Measurements from ENCODE around the gene GPR84. TPM values are rescaled to one million over a fixed set of nuclear protein-coding genes. Genes with fewer than 3 reads are reported as not detected.
"Not testable (repeated sequence)": the region's sequence is repeated elsewhere in the genome, so short reads cannot be mapped to it uniquely, and the experiment has no call there.

The GPR84 gene
- polyA plus RNA-seq, 2 of the 4 experiments (the other 2 are of a cell fraction) = not detected

GRCh38 chr12:54329759-54330158, 34.5 kb downstream of the GPR84 start:
- no peaks in the 10 kb centered on the region for H3K9me3 ChIP-seq
- 0 out of 6 replicates have a peak overlapping the region, but pooled peaks of 1 of the 2 experiments have one; percentile 22 for H3K27ac ChIP-seq
- peaks cover 49% of the 10 kb centered on the region for H3K4me1 ChIP-seq
- ChIA-PET CTCF (interaction anchor here (0.9 to 10.2 kb wide), 10 partner anchors 5 to 109 kb away, joined by 3 to 100 read pairs (median 4); no protein-coding TSS in a partner anchor), POLR2A (no interaction called here)
- no peak for DNase-seq (ENCODE audit: low read depth in 1 of 2, low spot score in 1 of 2)
- FAIRE-seq = no peak
- 84% methylated on average over 5 of the region's 5 CpGs for WGBS (ENCODE audit: missing lambda C conversion rate)
- ATAC-seq = no peak
- no peak for TF ChIP-seq FOXS1 (CRISPR knock-in tag; IDR thresholded peaks at IDR 0.05)
- TF ChIP-seq ZNF302 (CRISPR knock-in tag; IDR thresholded peaks at IDR 0.05) = no peak
- TF ChIP-seq RAD21 (conservative IDR thresholded peaks at IDR 0.05 in 1 of 2, IDR thresholded peaks at IDR 0.05 in 1 of 2) = no peak
- no peak for TF ChIP-seq E2F6 (IDR thresholded peaks at IDR 0.05; ENCODE audit: borderline replicate concordance, low read depth)
- no peak for TF ChIP-seq MAZ (IDR thresholded peaks at IDR 0.05; ENCODE audit: borderline replicate concordance, low read depth, low read length)
- TF ChIP-seq RCOR1 (IDR thresholded peaks at IDR 0.05; ENCODE audit: low read depth, low read length) = no peak
- no peak for TF ChIP-seq CHD4 (IDR thresholded peaks at IDR 0.05; ENCODE audit: borderline replicate concordance)
- no peak for TF ChIP-seq GATA3 (IDR thresholded peaks at IDR 0.05; ENCODE audit: borderline replicate concordance)
- no peak for TF ChIP-seq CEBPB (IDR thresholded peaks at IDR 0.05)
- TF ChIP-seq HOXB5 (CRISPR knock-in tag; IDR thresholded peaks at IDR 0.05) = no peak
- no peak for TF ChIP-seq HEYL (CRISPR knock-in tag; IDR thresholded peaks at IDR 0.05)
- TF ChIP-seq HOXB13 (CRISPR knock-in tag; IDR thresholded peaks at IDR 0.05; ENCODE audit: low read depth) = no peak
- TF ChIP-seq KDM1A (IDR thresholded peaks at IDR 0.05; ENCODE audit: low read depth) = no peak
- TF ChIP-seq TP53 (CRISPR knock-in tag; IDR thresholded peaks at IDR 0.05) = no peak
- TF ChIP-seq HDAC2 (IDR thresholded peaks at IDR 0.05) = no peak
- no peak for TF ChIP-seq TFCP2L1 (CRISPR knock-in tag; IDR thresholded peaks at IDR 0.05)
- no peak for TF ChIP-seq EHF (CRISPR knock-in tag; IDR thresholded peaks at IDR 0.05)
- TF ChIP-seq RFX5 (IDR thresholded peaks at IDR 0.05) = no peak
- peak overlapping the region; percentile 19; the same call in 1 of the 3 replicates for H3K4me2 ChIP-seq
- H3K4me3 ChIP-seq = no peak overlapping the region

DNA sequence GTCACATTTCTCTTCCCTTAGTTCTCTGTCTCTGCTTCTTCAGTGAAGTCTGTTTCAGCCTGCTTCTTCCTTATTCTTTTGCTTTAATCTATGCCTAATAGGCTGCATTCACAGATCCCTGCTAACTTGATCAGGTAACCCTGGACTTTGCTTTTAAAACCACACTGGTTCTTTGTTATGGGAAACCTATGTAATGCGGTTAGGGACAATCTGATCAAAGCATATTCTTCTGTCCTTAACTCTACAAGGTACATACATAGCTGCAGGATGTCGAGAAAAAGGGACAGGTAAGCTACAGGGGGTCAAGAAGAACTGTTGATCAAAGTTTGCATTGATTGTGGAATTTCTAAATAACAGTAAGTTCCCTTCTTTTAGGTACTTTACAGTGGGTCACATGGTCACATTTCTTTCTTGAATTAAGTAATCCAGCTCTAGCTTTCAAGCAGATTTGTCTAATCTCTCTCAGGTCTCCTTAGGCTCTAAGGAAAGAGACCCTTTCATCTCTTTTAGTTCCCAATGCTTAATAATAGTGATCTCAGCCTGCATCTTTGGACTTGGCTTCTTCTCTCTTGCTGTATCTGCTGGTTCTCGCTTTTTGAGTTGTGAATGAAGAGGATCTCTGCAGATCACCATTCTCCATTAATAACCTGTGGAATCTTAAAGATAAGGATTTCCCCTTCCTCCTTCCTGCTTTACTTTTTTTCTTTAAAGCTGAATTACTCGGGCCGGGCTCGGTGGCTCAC, 35.5 kb downstream of the GPR84 start:
- FAIRE-seq = no peak
- 94% methylated on average over 6 of the region's 6 CpGs for WGBS (ENCODE audit: missing lambda C conversion rate)
- Histone ChIP-seq H3K4me1 (peaks cover 53% of the 10 kb centered on the region), H3K9me3 (no peaks in the 10 kb centered on the region), H3K27ac (peak overlapping the region in 1 of 2 experiments; percentile 53; a peak in 2 of 6 replicates), H3K4me2 (peak overlapping the region; percentile 16), H3K4me3 (no peak overlapping the region)
- ChIA-PET CTCF (interaction anchor here (0.6 to 10.2 kb wide), 8 partner anchors 6 to 1382 kb away, joined by 3 to 100 read pairs (median 6); no protein-coding TSS in a partner anchor), POLR2A (interaction anchor here (1.0 kb wide), 1 partner anchor 49 kb away, joined by 3 read pairs; the partner anchor contains the start of genes CBX5 and HNRNPA1)
- TF ChIP-seq SREBF2 (IDR thresholded peaks at IDR 0.05) = no peak
- no peak for TF ChIP-seq SMC3 (IDR thresholded peaks at IDR 0.05)
- no peak for TF ChIP-seq MAX (IDR thresholded peaks at IDR 0.05)
- no peak for TF ChIP-seq KDM1A (IDR thresholded peaks at IDR 0.05; ENCODE audit: low read depth)
- TF ChIP-seq ZFP36 (IDR thresholded peaks at IDR 0.05; ENCODE audit: borderline replicate concordance, partially characterized antibody) = no peak
- no peak for TF ChIP-seq HOXB5 (CRISPR knock-in tag; IDR thresholded peaks at IDR 0.05)
- no peak for DNase-seq (ENCODE audit: low read depth in 1 of 2, low spot score in 1 of 2)
- no peak for ATAC-seq

- Histone ChIP-seq H3K27ac (peak overlapping the region; percentile 85 to 91), H3K4me2 (peak overlapping the region; percentile 59), H3K4me3 (peak overlapping the region; percentile 74), H3K4me1 (peaks cover 48% of the 10 kb centered on the region)
- peak; percentile 52; the same call in 1 of the 2 replicates for TF ChIP-seq KDM5A (IDR thresholded peaks at IDR 0.05)
- TF ChIP-seq MAX (IDR thresholded peaks at IDR 0.05) = peak; percentile 70
- 0 out of 2 replicates have a peak, but pooled peaks have one; percentile 12 for TF ChIP-seq PHF8 (IDR thresholded peaks at IDR 0.05; ENCODE audit: borderline replicate concordance, low read depth)
- TF ChIP-seq MYC (IDR thresholded peaks at IDR 0.05; ENCODE audit: borderline replicate concordance, low read length) = peak; percentile 74
- TF ChIP-seq HEYL (CRISPR knock-in tag; IDR thresholded peaks at IDR 0.05) = 0 out of 2 replicates have a peak, but pooled peaks have one; percentile 44
- peak; percentile 2; the same call in 1 of the 2 replicates for TF ChIP-seq FOSB (CRISPR knock-in tag; IDR thresholded peaks at IDR 0.05)
- ChIA-PET CTCF (interaction anchor here (0.6 to 10.2 kb wide), 42 partner anchors 10 to 113 kb away, joined by 3 to 100 read pairs (median 5); partner anchors contain the start of genes CBX5 and NFE2), POLR2A (interaction anchor here (0.6 to 3.2 kb wide), 10 partner anchors 11 to 74 kb away, joined by 3 to 40 read pairs (median 8); partner anchors contain the start of genes CBX5, HNRNPA1 and NFE2)
- WGBS (ENCODE audit: missing lambda C conversion rate) = 2% methylated on average over 22 of the region's 22 CpGs
- not testable (repeated sequence) for H3K9me3 ChIP-seq, FAIRE-seq, ATAC-seq
- DNase-seq (ENCODE audit: low read depth in 1 of 2, low spot score in 1 of 2) = peak in 1 of 2 experiments; percentile 39
Observed at GRCh38 chr12:54325442-54326109, 38.7 kb downstream of the GPR84 start.
